Ishikawa (cell line): ENCODE results near the gene NT5C3A.

Source experiments
- CEBPB ChIP-seq: IDR thresholded peaks from 2 replicates; pipeline ENCODE4 v1.6.1; 2012
- CREB1 ChIP-seq: IDR thresholded peaks from 2 replicates; pipeline ENCODE4 v1.6.1; 2012; ENCODE audit warnings: low read depth
- EGR1 ChIP-seq: IDR thresholded peaks from 2 replicates; pipeline ENCODE4 v1.6.1; 2012
- EP300 ChIP-seq: IDR thresholded peaks from 2 replicates; pipeline ENCODE4 v1.6.1; 2012; ENCODE audit warnings: borderline replicate concordance
- FOXM1 ChIP-seq: IDR thresholded peaks from 2 replicates; pipeline ENCODE4 v1.6.1; 2012; ENCODE audit warnings: low read depth, borderline replicate concordance
- NFIC ChIP-seq: IDR thresholded peaks from 2 replicates; pipeline ENCODE4 v1.6.1; 2012
- RAD21 ChIP-seq: IDR thresholded peaks from 2 replicates; pipeline ENCODE4 v1.6.1; 2012; ENCODE audit warnings: low read depth
- TAF1 ChIP-seq: IDR thresholded peaks from 2 replicates; pipeline ENCODE4 v1.6.1; 2012; ENCODE audit warnings: low read depth, mild to moderate bottlenecking
- TCF12 ChIP-seq: IDR thresholded peaks from 2 replicates; pipeline ENCODE4 v1.6.1; 2012; ENCODE audit warnings: low read depth
- TEAD4 ChIP-seq: IDR thresholded peaks from 2 replicates; pipeline ENCODE4 v1.6.1; 2012
- USF1 ChIP-seq: IDR thresholded peaks from 2 replicates; pipeline ENCODE4 v1.6.1; 2012
- YY1 ChIP-seq: IDR thresholded peaks from 2 replicates; pipeline ENCODE4 v1.6.1; 2012; ENCODE audit warnings: low read depth
- ZBTB7A ChIP-seq: IDR thresholded peaks from 2 replicates; pipeline ENCODE4 v1.6.1; 2012; ENCODE audit warnings: low read depth
- TF ChIP-seq, protein P1 (sequence below): IDR thresholded peaks from 2 replicates; pipeline ENCODE4 v1.6.1; 2012; ENCODE audit warnings: low read depth, mild to moderate bottlenecking
- TF ChIP-seq, protein P2 (sequence below): IDR thresholded peaks from 2 replicates; pipeline ENCODE4 v1.6.1; 2012

Gene NT5C3A

DNA sequence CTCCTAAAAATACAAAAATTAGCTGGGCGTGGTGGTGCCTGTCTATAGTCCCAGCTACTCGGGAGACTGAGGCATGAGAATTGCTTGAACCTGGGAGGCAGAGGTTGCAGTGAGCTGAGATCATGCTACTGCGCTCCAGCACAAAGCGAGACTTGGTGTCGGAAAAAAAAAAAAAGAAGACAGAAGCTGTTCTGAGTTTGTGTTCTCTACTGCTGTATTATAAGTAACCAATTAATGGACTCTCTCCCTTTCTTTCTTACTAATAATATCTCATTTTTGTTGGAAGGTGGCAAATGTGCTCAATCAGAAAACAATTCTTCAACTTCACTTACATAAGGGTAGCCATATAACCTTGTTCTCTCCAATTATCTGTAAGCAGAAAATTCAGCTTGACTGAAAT, 7.4 kb downstream of the NT5C3A start:
- TF ChIP-seq TCF12 (no peak), RAD21 (no peak), NFIC (no peak), TEAD4 (no peak)
- TF ChIP-seq, protein P1, sequence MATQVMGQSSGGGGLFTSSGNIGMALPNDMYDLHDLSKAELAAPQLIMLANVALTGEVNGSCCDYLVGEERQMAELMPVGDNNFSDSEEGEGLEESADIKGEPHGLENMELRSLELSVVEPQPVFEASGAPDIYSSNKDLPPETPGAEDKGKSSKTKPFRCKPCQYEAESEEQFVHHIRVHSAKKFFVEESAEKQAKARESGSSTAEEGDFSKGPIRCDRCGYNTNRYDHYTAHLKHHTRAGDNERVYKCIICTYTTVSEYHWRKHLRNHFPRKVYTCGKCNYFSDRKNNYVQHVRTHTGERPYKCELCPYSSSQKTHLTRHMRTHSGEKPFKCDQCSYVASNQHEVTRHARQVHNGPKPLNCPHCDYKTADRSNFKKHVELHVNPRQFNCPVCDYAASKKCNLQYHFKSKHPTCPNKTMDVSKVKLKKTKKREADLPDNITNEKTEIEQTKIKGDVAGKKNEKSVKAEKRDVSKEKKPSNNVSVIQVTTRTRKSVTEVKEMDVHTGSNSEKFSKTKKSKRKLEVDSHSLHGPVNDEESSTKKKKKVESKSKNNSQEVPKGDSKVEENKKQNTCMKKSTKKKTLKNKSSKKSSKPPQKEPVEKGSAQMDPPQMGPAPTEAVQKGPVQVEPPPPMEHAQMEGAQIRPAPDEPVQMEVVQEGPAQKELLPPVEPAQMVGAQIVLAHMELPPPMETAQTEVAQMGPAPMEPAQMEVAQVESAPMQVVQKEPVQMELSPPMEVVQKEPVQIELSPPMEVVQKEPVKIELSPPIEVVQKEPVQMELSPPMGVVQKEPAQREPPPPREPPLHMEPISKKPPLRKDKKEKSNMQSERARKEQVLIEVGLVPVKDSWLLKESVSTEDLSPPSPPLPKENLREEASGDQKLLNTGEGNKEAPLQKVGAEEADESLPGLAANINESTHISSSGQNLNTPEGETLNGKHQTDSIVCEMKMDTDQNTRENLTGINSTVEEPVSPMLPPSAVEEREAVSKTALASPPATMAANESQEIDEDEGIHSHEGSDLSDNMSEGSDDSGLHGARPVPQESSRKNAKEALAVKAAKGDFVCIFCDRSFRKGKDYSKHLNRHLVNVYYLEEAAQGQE, result no peak

DNA sequence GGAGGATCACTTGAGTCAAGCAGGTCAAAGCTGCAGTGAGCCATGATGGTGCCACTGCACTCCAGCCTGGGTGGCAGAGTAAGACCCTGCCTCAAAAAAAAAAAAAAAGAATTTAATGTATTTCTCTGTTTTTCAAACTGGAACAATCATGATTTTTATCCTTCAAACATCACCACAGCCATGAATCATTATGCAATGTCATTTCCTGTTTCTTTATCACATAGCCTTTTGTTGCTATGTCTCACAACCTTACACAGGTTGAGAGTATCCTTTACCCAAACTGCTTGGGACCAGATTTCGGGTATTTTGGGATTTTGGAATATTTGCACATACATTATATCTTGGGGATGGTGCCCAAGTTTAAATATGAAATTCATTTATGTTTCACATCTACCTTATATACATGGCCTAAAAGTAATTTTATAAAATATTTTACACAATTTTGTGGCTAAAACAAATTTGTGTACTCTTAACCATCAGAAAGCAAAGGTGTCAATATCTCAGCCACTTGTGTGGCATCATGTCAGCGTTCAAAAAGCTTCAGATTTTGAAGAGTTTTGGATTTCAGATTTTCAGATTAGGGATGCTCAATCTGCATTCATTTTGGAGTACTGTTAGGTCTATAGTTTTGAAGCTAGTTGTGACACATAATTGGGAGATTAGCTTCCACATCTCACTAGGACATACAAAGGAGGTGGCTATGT, 8.2 kb downstream of the NT5C3A start:
- TF ChIP-seq USF1, result no peak
- no peak for TF ChIP-seq EP300
- no peak for TF ChIP-seq TEAD4
- no peak for TF ChIP-seq FOXM1
- TF ChIP-seq TCF12, result no peak

DNA sequence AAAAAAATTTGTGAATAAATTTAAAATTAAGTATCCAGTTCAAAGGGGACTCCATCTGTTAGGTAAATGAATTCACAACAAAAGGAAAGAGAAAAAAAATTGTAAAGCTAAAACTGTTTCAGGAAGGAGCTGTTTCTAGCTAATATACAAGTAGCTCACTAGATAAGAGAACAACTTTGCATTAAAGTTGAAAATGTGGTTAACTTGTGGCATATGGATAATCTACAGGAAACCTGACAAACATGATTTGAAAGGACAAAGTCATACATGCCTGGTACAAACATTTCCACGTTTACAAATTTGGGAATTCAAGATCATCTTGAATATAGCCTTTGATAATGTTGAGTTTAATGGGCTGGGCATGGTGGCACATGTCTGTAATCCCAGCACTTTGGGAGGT, 8.9 kb downstream of the NT5C3A start:
- TF ChIP-seq CREB1 (no peak), USF1 (no peak), EGR1 (no peak), ZBTB7A (no peak), NFIC (no peak), TAF1 (no peak), CEBPB (no peak), EP300 (no peak), RAD21 (no peak), FOXM1 (no peak), YY1 (no peak), TCF12 (no peak), TEAD4 (no peak)
- TF ChIP-seq, protein P1, result no peak
- TF ChIP-seq, protein P2, sequence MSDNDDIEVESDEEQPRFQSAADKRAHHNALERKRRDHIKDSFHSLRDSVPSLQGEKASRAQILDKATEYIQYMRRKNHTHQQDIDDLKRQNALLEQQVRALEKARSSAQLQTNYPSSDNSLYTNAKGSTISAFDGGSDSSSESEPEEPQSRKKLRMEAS, result no peak

GRCh38 chr7:33050535-33051318, 11.8 kb downstream of the NT5C3A start:
- TF ChIP-seq, protein P2, result no peak
- peak; percentile 61 for TF ChIP-seq RAD21
- TF ChIP-seq TEAD4, result no peak
- no peak for TF ChIP-seq YY1
- no peak for TF ChIP-seq CEBPB

DNA sequence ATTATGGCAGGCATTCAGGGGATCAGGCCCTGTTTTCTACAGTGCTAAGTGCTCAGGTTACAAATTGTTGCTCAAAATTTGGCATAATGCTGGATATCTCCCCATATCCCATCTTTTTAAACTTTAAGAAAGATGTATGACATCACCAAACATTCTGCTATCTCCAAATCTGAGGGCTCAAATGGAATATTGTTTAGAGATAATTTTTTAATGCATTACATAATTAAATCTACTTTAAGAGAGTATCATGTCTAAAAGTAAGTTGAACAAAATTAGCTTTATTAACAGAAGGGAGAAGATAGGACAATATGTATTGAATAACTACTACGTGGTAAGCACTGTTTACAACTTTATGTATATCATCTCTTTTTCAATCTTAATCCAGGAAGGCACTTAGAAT, 13.9 kb downstream of the NT5C3A start:
- TF ChIP-seq USF1, result no peak

GRCh38 chr7:33048257-33048656, 14.3 kb downstream of the NT5C3A start:
- TF ChIP-seq EGR1 (no peak), EP300 (no peak), RAD21 (no peak), USF1 (no peak), YY1 (no peak), TCF12 (no peak), NFIC (no peak), TAF1 (no peak), CEBPB (no peak), ZBTB7A (no peak), FOXM1 (no peak), CREB1 (no peak), TEAD4 (no peak)
- TF ChIP-seq, protein P2, result no peak
- TF ChIP-seq, protein P1, result no peak
